HCT116 (cell line): ENCODE data around the gene GAP43.

ENCODE experiments used
- CTCF ChIP-seq, 3 experiments: fragments of 200-600 bp in 1 of 3; sonication (generic) in 1 of 3; IDR thresholded peaks in 2 of 3; conservative IDR thresholded peaks in 1 of 3; 2 replicates each; pipeline ENCODE4 v1.5.1; 2012 to 2017; ENCODE audit warnings: low read depth in 2 of 3, low read length in 2 of 3, antibody characterized with exemption in 1 of 3, borderline replicate concordance in 1 of 3, control low read depth in 1 of 3, mild to moderate bottlenecking in 1 of 3, mixed read lengths in 1 of 3, mixed run types in 1 of 3, moderate library complexity in 1 of 3; ENCODE audit not compliant: insufficient read depth in 1 of 3
- POLR2A ChIP-seq: IDR thresholded peaks from 2 replicates; pipeline ENCODE4 v1.7.0; 2011; ENCODE audit warnings: borderline replicate concordance; ENCODE audit not compliant: insufficient read depth, insufficient read length; ENCODE audit errors: extremely low read depth
- RAD21 ChIP-seq: IDR thresholded peaks from 2 replicates; pipeline ENCODE4 v1.6.1; 2012; ENCODE audit warnings: low read depth, mild to moderate bottlenecking
- YY1 ChIP-seq: IDR thresholded peaks from 2 replicates; pipeline ENCODE4 v1.6.1; 2011; ENCODE audit warnings: low read length, low read depth, moderate library complexity, mild to moderate bottlenecking; ENCODE audit not compliant: insufficient replicate concordance; ENCODE audit errors: extremely low read depth

- TF ChIP-seq CTCF (IDR thresholded peaks at IDR 0.05 in 2 of 3, conservative IDR thresholded peaks at IDR 0.05 in 1 of 3; ENCODE audit: borderline replicate concordance in 1 of 3, insufficient read depth in 1 of 3, low read depth in 2 of 3, low read length in 2 of 3) (no peak), YY1 (peak; percentile 41), RAD21 (no peak), POLR2A (no peak)
These were observed 74.1 kb downstream of the GAP43 start for GRCh38 chr3:115697263-115698053.
